Karpas-422 (cell line): ENCODE results near the gene TGM4. TPM values are rescaled to one million over a fixed set of nuclear protein-coding genes. Genes with fewer than 3 reads are reported as not detected.
A peak's percentile ranks its signal among the peaks of the same experiment; 100 is the strongest.

Experiments
- DNase-seq: peaks from one replicate; pipeline ENCODE4 v3.0.0-alpha.2; 2015
- H2AFZ ChIP-seq: fragments of 200-600 bp; sonication (generic); 2 replicates; pipeline ENCODE4 v1.6.1; 2014; ENCODE audit warnings: antibody characterized with exemption, low read length, mixed read lengths
- H3K27ac ChIP-seq: fragments of 200-600 bp; sonication (generic); 2 replicates; pipeline ENCODE4 v1.5.1; 2014; ENCODE audit warnings: mild to moderate bottlenecking, low read length, moderate library complexity
- H3K27me3 ChIP-seq: fragments of 200-600 bp; sonication (generic); 2 replicates; pipeline ENCODE4 v1.6.1; 2014; ENCODE audit warnings: low read length, mixed read lengths
- H3K36me3 ChIP-seq: fragments of 200-600 bp; sonication (generic); 2 replicates; pipeline ENCODE4 v1.6.1; 2014; ENCODE audit warnings: low read length, mixed read lengths; ENCODE audit not compliant: insufficient read depth
- H3K4me1 ChIP-seq: fragments of 200-600 bp; sonication (generic); 2 replicates; pipeline ENCODE4 v1.6.1; 2014; ENCODE audit warnings: mild to moderate bottlenecking, low read length, mixed read lengths
- H3K4me2 ChIP-seq: fragments of 200-600 bp; sonication (generic); 2 replicates; pipeline ENCODE4 v1.6.1; 2014; ENCODE audit warnings: low read length, low read depth, mild to moderate bottlenecking; ENCODE audit not compliant: poor library complexity, severe bottlenecking
- H3K4me3 ChIP-seq: fragments of 200-600 bp; sonication (generic); 2 replicates; pipeline ENCODE4 v1.5.1; 2014; ENCODE audit warnings: mild to moderate bottlenecking, antibody characterized with exemption, low read length, mixed read lengths
- H3K79me2 ChIP-seq: fragments of 200-600 bp; sonication (generic); 2 replicates; pipeline ENCODE4 v1.6.1; 2014; ENCODE audit warnings: mild to moderate bottlenecking, low read length, mixed read lengths
- H3K9ac ChIP-seq: fragments of 200-600 bp; sonication (generic); 2 replicates; pipeline ENCODE4 v1.6.0; 2014; ENCODE audit warnings: low read length
- H3K9me2 ChIP-seq: fragments of 200-600 bp; sonication (generic), shearing (Covaris generic); replicated peaks from 2 replicates; pipeline ENCODE4 v1.6.0; 2014; ENCODE audit warnings: mild to moderate bottlenecking, low read length, moderate library complexity; ENCODE audit not compliant: insufficient read depth
- H3K9me3 ChIP-seq: fragments of 300-700, 200-600 bp; sonication (generic); 2 replicates; pipeline ENCODE4 v1.6.1; 2014; ENCODE audit warnings: low read length, mixed read lengths
- H4K20me1 ChIP-seq: fragments of 200-600 bp; sonication (generic); 2 replicates; pipeline ENCODE4 v1.6.1; 2014; ENCODE audit warnings: mild to moderate bottlenecking, antibody characterized with exemption, low read length, low read depth; ENCODE audit not compliant: insufficient read depth
- total RNA-seq: library from RNA; depleted of rRNA; stranded (reverse); fragments of >200 nt; shearing (Covaris generic); gene quantifications from 2 replicates; pipeline ENCODE4 v1.2.3, GENCODE V29; 2014; ENCODE audit warnings: low replicate concordance

The TGM4 gene
- total RNA-seq, 1 experiment from 2014 or later = not detected

DNA sequence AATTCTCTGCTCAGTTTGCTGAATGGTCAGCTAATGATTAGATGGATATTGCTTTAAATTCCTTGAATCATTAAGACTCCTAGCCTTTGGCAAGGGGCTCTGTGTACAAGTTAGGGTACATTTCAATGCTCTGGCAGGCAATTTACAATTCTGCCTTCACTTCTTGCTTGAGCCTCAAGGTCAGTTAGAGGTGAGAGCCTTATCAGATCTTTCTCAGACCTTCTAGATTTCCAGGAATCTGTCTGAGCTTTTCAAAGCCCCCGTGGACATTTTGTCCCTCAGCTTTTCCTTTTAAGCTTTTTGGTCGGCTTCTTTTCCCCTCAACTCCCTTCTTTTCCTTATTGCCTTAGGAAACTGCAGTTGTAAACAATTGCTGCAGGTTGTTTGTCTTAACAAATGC lies 34.7 kb downstream of the TGM4 start:
- H3K27me3 ChIP-seq = no peaks in the 10 kb centered on the region
- H3K36me3 ChIP-seq = no peaks in the 10 kb centered on the region
- no peak overlapping the region for H2AFZ ChIP-seq
- H3K4me3 ChIP-seq = no peak overlapping the region
- H3K9me2 ChIP-seq = no peaks in the 10 kb centered on the region
- H3K9ac ChIP-seq = no peak overlapping the region
- H3K4me2 ChIP-seq = no peak overlapping the region
- H3K79me2 ChIP-seq = no peaks in the 10 kb centered on the region
- no peaks in the 10 kb centered on the region; the same call in 1 of the 2 replicates for H3K4me1 ChIP-seq
- no peak for DNase-seq
- H4K20me1 ChIP-seq = 0 out of 2 replicates have a peak, but pooled peaks cover 4% of the 10 kb centered on the region
- no peaks in the 10 kb centered on the region for H3K9me3 ChIP-seq
- no peak overlapping the region for H3K27ac ChIP-seq

DNA sequence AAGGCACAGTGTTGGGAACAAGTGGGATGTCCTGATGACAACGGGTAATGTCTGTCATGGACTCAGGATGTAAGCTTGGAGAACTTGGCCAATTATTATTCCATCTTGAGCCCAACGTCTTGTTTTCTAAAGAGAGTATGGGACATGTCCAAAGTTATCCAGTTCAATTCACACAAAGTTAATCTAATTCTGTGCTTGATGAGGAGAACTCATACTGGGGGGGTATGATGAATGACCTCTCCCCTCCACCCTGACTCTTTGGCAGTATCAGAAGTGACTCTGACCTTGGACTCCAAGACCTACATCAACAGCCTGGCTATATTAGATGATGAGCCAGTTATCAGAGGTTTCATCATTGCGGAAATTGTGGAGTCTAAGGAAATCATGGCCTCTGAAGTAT lies 36.3 kb downstream of the TGM4 start:
- no peak overlapping the region for H3K9ac ChIP-seq
- no peak overlapping the region for H3K27ac ChIP-seq
- H3K27me3 ChIP-seq = no peaks in the 10 kb centered on the region
- no peaks in the 10 kb centered on the region; the same call in 1 of the 2 replicates for H3K4me1 ChIP-seq
- no peaks in the 10 kb centered on the region for H3K9me3 ChIP-seq
- H3K36me3 ChIP-seq = no peaks in the 10 kb centered on the region
- DNase-seq = no peak
- 0 out of 2 replicates have a peak, but pooled peaks cover 4% of the 10 kb centered on the region for H4K20me1 ChIP-seq
- no peak overlapping the region for H3K4me2 ChIP-seq
- no peak overlapping the region for H2AFZ ChIP-seq
- no peaks in the 10 kb centered on the region for H3K79me2 ChIP-seq
- H3K4me3 ChIP-seq = no peak overlapping the region
- no peaks in the 10 kb centered on the region for H3K9me2 ChIP-seq

DNA sequence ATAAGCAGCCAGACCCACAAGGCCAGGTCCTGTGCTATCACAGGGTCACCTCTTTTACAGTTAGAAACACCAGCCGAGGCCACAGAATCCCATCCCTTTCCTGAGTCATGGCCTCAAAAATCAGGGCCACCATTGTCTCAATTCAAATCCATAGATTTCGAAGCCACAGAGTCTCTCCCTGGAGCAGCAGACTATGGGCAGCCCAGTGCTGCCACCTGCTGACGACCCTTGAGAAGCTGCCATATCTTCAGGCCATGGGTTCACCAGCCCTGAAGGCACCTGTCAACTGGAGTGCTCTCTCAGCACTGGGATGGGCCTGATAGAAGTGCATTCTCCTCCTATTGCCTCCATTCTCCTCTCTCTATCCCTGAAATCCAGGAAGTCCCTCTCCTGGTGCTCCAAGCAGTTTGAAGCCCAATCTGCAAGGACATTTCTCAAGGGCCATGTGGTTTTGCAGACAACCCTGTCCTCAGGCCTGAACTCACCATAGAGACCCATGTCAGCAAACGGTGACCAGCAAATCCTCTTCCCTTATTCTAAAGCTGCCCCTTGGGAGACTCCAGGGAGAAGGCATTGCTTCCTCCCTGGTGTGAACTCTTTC lies 39.6 kb downstream of the TGM4 start:
- H3K36me3 ChIP-seq = no peaks in the 10 kb centered on the region
- H2AFZ ChIP-seq = no peak overlapping the region
- H3K79me2 ChIP-seq = no peaks in the 10 kb centered on the region
- no peak overlapping the region for H3K9ac ChIP-seq
- H3K27me3 ChIP-seq = no peaks in the 10 kb centered on the region
- no peaks in the 10 kb centered on the region for H3K4me1 ChIP-seq
- H3K9me2 ChIP-seq = no peaks in the 10 kb centered on the region
- no peak overlapping the region for H3K27ac ChIP-seq
- H4K20me1 ChIP-seq = 0 out of 2 replicates have a peak, but pooled peaks cover 4% of the 10 kb centered on the region
- DNase-seq = peak; percentile 87
- H3K9me3 ChIP-seq = no peaks in the 10 kb centered on the region
- no peak overlapping the region for H3K4me3 ChIP-seq
- no peak overlapping the region for H3K4me2 ChIP-seq

DNA sequence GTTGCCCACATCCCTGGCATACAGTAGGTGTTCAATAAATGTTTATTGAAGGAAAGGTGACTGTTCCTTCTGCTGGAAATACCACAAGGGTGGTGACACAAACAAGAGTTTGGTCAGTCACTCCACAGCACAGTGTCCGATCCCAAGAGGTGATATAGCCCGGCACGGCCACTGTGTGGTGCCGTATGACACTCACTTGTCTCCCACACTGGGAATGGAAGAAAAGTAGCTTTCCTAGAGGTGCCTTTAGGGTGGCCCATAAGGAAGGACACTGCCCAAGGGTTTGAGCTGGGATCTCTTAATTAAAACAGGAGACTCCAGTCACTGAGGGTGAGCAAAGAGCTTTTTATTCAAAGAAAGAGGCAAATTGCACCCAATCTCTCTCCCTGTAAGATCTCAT lies 40.5 kb downstream of the TGM4 start:
- H3K9me2 ChIP-seq = no peaks in the 10 kb centered on the region

DNA sequence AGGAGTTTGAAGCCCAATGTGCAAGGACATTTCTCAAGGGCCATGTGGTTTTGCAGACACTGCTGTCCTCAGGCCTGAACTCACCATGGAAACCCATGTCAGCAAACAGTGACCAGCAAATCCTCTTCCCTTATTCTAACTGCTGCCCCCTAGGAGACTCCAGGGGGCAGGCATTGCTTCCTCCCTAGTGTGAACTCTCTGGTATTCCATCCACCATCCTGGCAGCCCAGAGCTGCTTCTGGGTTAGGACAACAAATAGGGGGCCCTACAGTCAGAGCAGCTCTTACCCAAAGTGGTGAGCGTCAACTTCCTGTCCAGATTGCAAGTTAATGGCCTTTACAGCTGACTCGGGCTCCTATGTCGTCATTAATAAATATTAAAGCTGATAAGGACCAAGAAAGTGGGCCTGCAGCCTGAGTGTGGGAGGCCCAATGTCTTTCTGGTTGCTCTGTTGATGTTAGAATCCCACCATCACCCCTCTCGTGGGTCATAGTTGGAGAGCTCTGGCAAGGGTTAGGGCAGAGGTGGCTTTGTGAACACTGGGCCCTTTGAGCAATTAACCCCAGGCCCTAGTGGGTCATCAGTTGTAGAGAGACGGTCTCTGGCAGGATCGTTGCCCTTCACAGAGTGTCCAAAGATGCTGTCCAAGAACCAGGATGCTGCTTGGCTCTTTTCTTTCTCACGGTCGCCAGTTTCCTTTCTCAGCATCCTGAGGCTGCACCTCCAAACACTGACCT lies 41.5 kb downstream of the TGM4 start:
- Histone ChIP-seq H3K9me3 (no peaks in the 10 kb centered on the region), H2AFZ (no peak overlapping the region), H3K27ac (no peak overlapping the region), H4K20me1 (0 out of 2 replicates have a peak, but pooled peaks cover 4% of the 10 kb centered on the region), H3K9ac (no peak overlapping the region), H3K27me3 (no peaks in the 10 kb centered on the region), H3K4me2 (no peak overlapping the region), H3K79me2 (no peaks in the 10 kb centered on the region), H3K9me2 (no peaks in the 10 kb centered on the region), H3K4me3 (no peak overlapping the region), H3K4me1 (no peaks in the 10 kb centered on the region), H3K36me3 (no peaks in the 10 kb centered on the region)
- DNase-seq = no peak

More for the DNA sequence above, 40.5 kb downstream of the TGM4 start:
- Histone ChIP-seq H4K20me1 (0 out of 2 replicates have a peak, but pooled peaks cover 4% of the 10 kb centered on the region), H3K9me3 (no peaks in the 10 kb centered on the region), H3K4me1 (no peaks in the 10 kb centered on the region), H3K27ac (no peak overlapping the region), H3K4me3 (no peak overlapping the region), H2AFZ (no peak overlapping the region), H3K79me2 (no peaks in the 10 kb centered on the region), H3K9ac (no peak overlapping the region), H3K27me3 (no peaks in the 10 kb centered on the region), H3K36me3 (no peaks in the 10 kb centered on the region), H3K4me2 (no peak overlapping the region)
- DNase-seq = no peak

DNA sequence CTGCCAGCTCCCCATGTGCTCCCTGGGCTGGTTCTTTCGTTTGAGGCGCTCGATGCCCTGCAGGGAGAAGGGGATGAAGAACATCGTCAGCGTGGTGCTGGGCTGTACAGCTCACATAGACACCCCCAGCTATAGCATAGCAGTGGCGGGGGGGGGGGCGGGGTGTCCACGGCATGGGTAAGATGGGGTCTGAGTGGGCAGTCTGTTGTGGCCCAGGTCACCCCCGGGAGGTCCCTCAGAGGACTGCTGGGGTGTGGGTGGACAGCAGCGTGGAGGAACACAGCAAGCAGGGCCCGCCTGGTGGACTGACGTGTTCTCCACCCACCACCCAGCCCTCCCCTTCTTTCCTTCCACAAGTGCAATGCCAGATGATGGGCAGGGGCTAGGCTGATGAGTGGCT lies 43.7 kb downstream of the TGM4 start:
- H3K4me2 ChIP-seq = no peak overlapping the region
- no peaks in the 10 kb centered on the region for H3K27me3 ChIP-seq
- 0 out of 2 replicates have a peak, but pooled peaks cover 4% of the 10 kb centered on the region for H4K20me1 ChIP-seq

DNA sequence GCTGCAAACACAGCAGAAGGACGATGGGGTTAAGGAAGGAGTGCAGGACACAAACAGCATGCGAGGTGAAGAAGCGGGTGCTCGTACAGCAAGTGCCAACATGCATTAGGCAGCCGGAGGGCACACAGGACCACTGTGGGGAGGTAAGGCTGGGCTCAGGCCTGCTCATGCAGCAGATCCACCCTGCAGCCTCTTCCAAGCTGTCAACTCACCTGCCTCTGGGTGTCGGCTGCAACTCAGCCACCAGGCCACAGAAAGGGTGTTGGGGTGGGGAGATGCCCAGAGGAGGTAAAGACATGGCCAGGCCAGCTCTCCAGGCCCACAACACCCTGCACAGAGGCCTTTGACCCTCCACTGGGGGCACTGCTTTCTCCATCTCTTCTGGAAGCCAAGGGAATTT lies 44.2 kb downstream of the TGM4 start:
- H3K27ac ChIP-seq = no peak overlapping the region
- no peaks in the 10 kb centered on the region for H3K9me3 ChIP-seq
- H3K9me2 ChIP-seq = no peaks in the 10 kb centered on the region
- no peaks in the 10 kb centered on the region for H3K27me3 ChIP-seq
- no peak overlapping the region for H3K9ac ChIP-seq
- no peaks in the 10 kb centered on the region for H3K4me1 ChIP-seq
- no peaks in the 10 kb centered on the region for H3K79me2 ChIP-seq
- H3K4me2 ChIP-seq = no peak overlapping the region
- H3K4me3 ChIP-seq = no peak overlapping the region
- no peak overlapping the region for H2AFZ ChIP-seq
- no peak for DNase-seq
- no peaks in the 10 kb centered on the region for H3K36me3 ChIP-seq
- no peaks in the 10 kb centered on the region for H4K20me1 ChIP-seq

More for the DNA sequence above, 43.7 kb downstream of the TGM4 start:
- H2AFZ ChIP-seq = no peak overlapping the region
- H3K9me3 ChIP-seq = no peaks in the 10 kb centered on the region
- H3K9me2 ChIP-seq = no peaks in the 10 kb centered on the region
- no peaks in the 10 kb centered on the region for H3K4me1 ChIP-seq
- no peak for DNase-seq
- H3K27ac ChIP-seq = no peak overlapping the region
- no peak overlapping the region for H3K9ac ChIP-seq
- H3K36me3 ChIP-seq = no peaks in the 10 kb centered on the region
- no peak overlapping the region for H3K4me3 ChIP-seq
- no peaks in the 10 kb centered on the region for H3K79me2 ChIP-seq

DNA sequence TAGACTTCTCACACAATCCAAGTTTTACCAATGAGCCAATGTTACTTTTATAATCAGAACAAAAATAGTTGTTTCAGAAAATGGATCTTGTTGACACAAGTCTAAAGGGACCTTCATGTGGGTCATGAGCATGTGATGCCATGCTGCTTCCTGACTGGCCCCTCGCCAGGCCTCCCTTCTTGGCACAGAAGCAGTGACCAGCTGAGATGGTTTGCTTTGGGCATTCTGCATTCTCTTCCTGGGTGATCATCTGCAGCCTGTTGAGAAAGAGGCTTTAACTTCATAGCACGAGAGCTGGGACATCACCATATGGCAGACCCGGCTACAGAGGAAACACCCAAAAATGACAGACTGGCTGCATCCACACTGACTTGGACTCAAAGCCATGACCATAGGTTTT lies 45.7 kb downstream of the TGM4 start:
- Histone ChIP-seq H3K36me3 (peaks cover 9% of the 10 kb centered on the region; the same call in 1 of the 2 replicates), H2AFZ (no peak overlapping the region), H3K4me2 (no peak overlapping the region), H3K9me3 (no peaks in the 10 kb centered on the region), H3K9me2 (no peaks in the 10 kb centered on the region), H3K4me3 (no peak overlapping the region), H3K27ac (no peak overlapping the region), H3K4me1 (no peaks in the 10 kb centered on the region), H3K27me3 (no peaks in the 10 kb centered on the region), H3K79me2 (no peaks in the 10 kb centered on the region), H4K20me1 (no peaks in the 10 kb centered on the region), H3K9ac (no peak overlapping the region)
- no peak for DNase-seq
